Naive thymus-derived CD4-positive, alpha-beta T cell (primary cell): Measurements from ENCODE around the gene DICER1. TPM values are rescaled to one million over a fixed set of nuclear protein-coding genes. Genes with fewer than 3 reads are reported as not detected.

Experiments used
- ATAC-seq: fragments of 150-1000 bp; cut with Tn5 transposase; 2 replicates; pipeline ENCODE4 v1.10.0; 2021; ENCODE audit warnings: mild to moderate bottlenecking, moderate library complexity
- CTCF ChIA-PET: fragments of 350-600 bp; sonication (Branson Sonifier 250); formaldehyde crosslinking; loops from one replicate; lab custom pipeline; 2021; ENCODE audit warnings: antibody characterized with exemption; lab: Charles Lee
- POLR2A ChIA-PET: fragments of 350-600 bp; sonication (Branson Sonifier 250); formaldehyde crosslinking; loops from one replicate; lab custom pipeline; 2021; ENCODE audit warnings: antibody characterized with exemption, inconsistent platforms; lab: Charles Lee
- DNase-seq, 9 donors: peaks; one replicate each; pipeline versions ENCODE4 v3.0.0 to v3.0.0-alpha.2; 2020 to 2022; ENCODE audit warnings: mixed read lengths in 1 of 9
- H3K27ac ChIP-seq: one replicate; pipeline ENCODE4 v1.7.0; 2013; ENCODE audit warnings: mild to moderate bottlenecking, low read depth, low read length, moderate library complexity
- H3K27me3 ChIP-seq, 2 donors: one replicate each; pipeline ENCODE4 v1.7.0; 2013; ENCODE audit warnings: low read length in 2 of 2, mild to moderate bottlenecking in 2 of 2, moderate library complexity in 2 of 2; ENCODE audit not compliant: control insufficient read depth in 2 of 2, insufficient read depth in 2 of 2
- H3K36me3 ChIP-seq, 3 experiments: 1 replicate in 2 of 3; 2 replicates in 1 of 3; pipeline ENCODE4 v1.7.0; 2013; ENCODE audit warnings: low read length in 3 of 3, mild to moderate bottlenecking in 3 of 3, moderate library complexity in 1 of 3; ENCODE audit not compliant: insufficient read depth in 3 of 3, control insufficient read depth in 2 of 3
- H3K4me1 ChIP-seq, 2 donors: one replicate each; pipeline ENCODE4 v1.7.0; 2013; ENCODE audit warnings: low read length in 2 of 2, mild to moderate bottlenecking in 2 of 2, moderate library complexity in 1 of 2; ENCODE audit not compliant: control insufficient read depth in 2 of 2, insufficient read depth in 2 of 2
- H3K4me3 ChIP-seq: 2 replicates; pipeline ENCODE4 v1.7.0; 2013; ENCODE audit warnings: mild to moderate bottlenecking, low read length
- H3K9me3 ChIP-seq, 3 experiments: 1 replicate in 2 of 3; 2 replicates in 1 of 3; pipeline ENCODE4 v1.7.0; 2013; ENCODE audit warnings: low read length in 3 of 3; ENCODE audit not compliant: control insufficient read depth in 2 of 3
- H3K27ac Mint-ChIP-seq, 9 donors: one replicate each; pipeline ENCODE4 v1.8.0; 2020 to 2022; ENCODE audit warnings: mixed read lengths in 9 of 9, mild to moderate bottlenecking in 8 of 9, moderate library complexity in 5 of 9, inconsistent platforms in 2 of 9
- H3K27me3 Mint-ChIP-seq, 5 donors: one replicate each; pipeline ENCODE4 v1.8.0; 2021 to 2022; ENCODE audit warnings: mixed read lengths in 5 of 5, mild to moderate bottlenecking in 1 of 5
- H3K36me3 Mint-ChIP-seq, 5 donors: one replicate each; pipeline ENCODE4 v1.8.0; 2020 to 2022; ENCODE audit warnings: mixed read lengths in 5 of 5, mild to moderate bottlenecking in 3 of 5, inconsistent platforms in 1 of 5
- H3K4me1 Mint-ChIP-seq, 7 donors: one replicate each; pipeline ENCODE4 v1.8.0; 2020 to 2022; ENCODE audit warnings: mixed read lengths in 7 of 7, mild to moderate bottlenecking in 3 of 7, inconsistent platforms in 1 of 7
- H3K4me3 Mint-ChIP-seq, 10 donors: one replicate each; pipeline ENCODE4 v1.8.0; 2020 to 2022; ENCODE audit warnings: mild to moderate bottlenecking in 10 of 10, mixed read lengths in 10 of 10, moderate library complexity in 6 of 10, inconsistent platforms in 2 of 10
- H3K9me3 Mint-ChIP-seq, 11 donors: one replicate each; pipeline ENCODE4 v1.8.0; 2020 to 2022; ENCODE audit warnings: mixed read lengths in 11 of 11, mild to moderate bottlenecking in 4 of 11, inconsistent platforms in 1 of 11, moderate library complexity in 1 of 11
- intact Hi-C, 2 donors: fragments of 100-400 bp; cut with micrococcal nuclease; formaldehyde crosslinking; loops; one replicate each; pipeline ENCODE4 v1.15.1; 2023
- polyA plus RNA-seq, 2 donors: library from polyadenylated mRNA; unstranded; fragments of 300-500 nt; fragmentation: Illumina TruSeq; gene quantifications; one replicate each; pipeline ENCODE4 v1.2.3, GENCODE V29; 2021
- total RNA-seq, 6 experiments: library from RNA in 5 of 6; stranded (reverse) in 5 of 6; gene quantifications; 1 replicate in 5 of 6; 2 replicates in 1 of 6; pipeline ENCODE4 v1.2.3 and lab custom pipeline; 2021 to 2026

The DICER1 gene
- total and polyA plus RNA-seq, 7 experiments from 2014 or later = 11.0 to 78.2 (median 62.6) TPM

GRCh38 chr14:95134304-95134933 lies 22.9 kb downstream of the DICER1 start:
- H3K36me3 ChIP-seq = peaks cover 0 to 32% (median 5%) of the 10 kb centered on the region in 3 experiments
- H3K27ac Mint-ChIP-seq = peak overlapping the region in 1 of 9 donors; percentile 19
- ChIA-PET CTCF (no interaction called here), POLR2A (no interaction called here)
- H3K9me3 ChIP-seq = no peaks in the 10 kb centered on the region
- no peaks in the 10 kb centered on the region for H3K27me3 ChIP-seq
- H3K4me3 ChIP-seq = no peak overlapping the region
- peaks cover 0 to 10% of the 10 kb centered on the region in 2 donors for H3K4me1 ChIP-seq
- intact Hi-C loops = no loop called here
- no peak overlapping the region for H3K4me3 Mint-ChIP-seq
- ATAC-seq = no peak
- peaks cover 5 to 34% (median 24%) of the 10 kb centered on the region in 5 donors for H3K36me3 Mint-ChIP-seq
- no peaks in the 10 kb centered on the region for H3K9me3 Mint-ChIP-seq
- peaks cover 25 to 62% (median 60%) of the 10 kb centered on the region in 7 donors for H3K4me1 Mint-ChIP-seq
- no peak for DNase-seq
- no peak overlapping the region for H3K27ac ChIP-seq
- no peaks in the 10 kb centered on the region for H3K27me3 Mint-ChIP-seq

DNA sequence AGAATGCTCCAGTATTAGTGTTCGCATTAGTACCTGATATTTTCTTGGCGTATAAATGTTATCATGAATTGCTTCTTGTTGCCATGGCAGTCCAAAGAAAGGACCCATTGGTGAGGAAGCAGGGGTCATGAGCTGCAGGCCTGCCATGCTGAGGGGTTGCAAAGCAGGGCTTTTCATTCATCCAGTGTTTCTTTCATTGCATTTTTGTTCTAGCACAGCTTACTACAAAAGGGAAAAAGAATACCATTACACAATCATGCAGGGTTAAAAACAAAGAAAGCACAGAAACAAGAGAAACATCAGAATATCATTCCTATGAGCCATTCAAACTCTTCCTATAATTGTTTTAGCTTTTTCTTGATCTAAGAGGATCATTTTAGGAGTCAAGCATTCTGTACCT lies 24.0 kb downstream of the DICER1 start:
- H3K27ac Mint-ChIP-seq = peak overlapping the region in 2 of 9 donors; percentile 14 to 53
- H3K4me1 Mint-ChIP-seq = peaks cover 28 to 62% (median 54%) of the 10 kb centered on the region in 7 donors
- intact Hi-C loops = no loop called here
- ATAC-seq (no peak), DNase-seq (no peak)
- no peak overlapping the region for H3K4me3 ChIP-seq
- no peaks in the 10 kb centered on the region for H3K9me3 Mint-ChIP-seq
- no peak overlapping the region for H3K4me3 Mint-ChIP-seq
- POLR2A ChIA-PET = no interaction called here
- peaks cover 8 to 44% (median 29%) of the 10 kb centered on the region in 5 donors for H3K36me3 Mint-ChIP-seq
- no peak overlapping the region for H3K27ac ChIP-seq
- no peaks in the 10 kb centered on the region for H3K27me3 Mint-ChIP-seq
- peaks cover 0 to 42% (median 5%) of the 10 kb centered on the region in 3 experiments for H3K36me3 ChIP-seq
- CTCF ChIA-PET = no interaction called here
- H3K9me3 ChIP-seq = no peaks in the 10 kb centered on the region
- no peaks in the 10 kb centered on the region for H3K27me3 ChIP-seq
- H3K4me1 ChIP-seq = peaks cover 0 to 10% of the 10 kb centered on the region in 2 donors

DNA sequence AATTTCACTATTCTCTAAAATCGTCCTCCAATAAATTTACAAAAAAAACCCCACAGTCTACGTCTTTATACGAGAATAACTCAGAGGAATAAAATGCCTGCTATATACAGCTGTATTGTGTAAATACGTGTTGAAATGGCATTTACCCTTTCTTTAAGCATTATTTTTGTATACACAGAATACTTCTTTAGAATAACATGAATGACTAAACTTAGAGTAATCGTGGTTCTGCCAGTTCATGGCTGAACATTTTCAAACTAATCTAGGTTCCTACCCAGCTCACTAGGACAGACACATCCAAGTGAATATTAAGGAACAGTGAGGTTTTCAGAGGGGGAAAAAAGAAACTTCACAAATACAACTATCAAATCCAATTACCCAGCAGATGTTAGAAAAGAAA lies 24.6 kb downstream of the DICER1 start:
- ChIA-PET POLR2A (no interaction called here), CTCF (no interaction called here)
- Histone ChIP-seq H3K9me3 (no peaks in the 10 kb centered on the region), H3K4me1 (peaks cover 0 to 7% of the 10 kb centered on the region in 2 donors), H3K27ac (no peak overlapping the region), H3K4me3 (no peak overlapping the region), H3K27me3 (no peaks in the 10 kb centered on the region), H3K36me3 (peaks cover 0 to 43% (median 5%) of the 10 kb centered on the region in 3 experiments)
- no peak for ATAC-seq
- H3K4me1 Mint-ChIP-seq = peaks cover 29 to 62% (median 54%) of the 10 kb centered on the region in 7 donors
- peaks cover 8 to 46% (median 31%) of the 10 kb centered on the region in 5 donors for H3K36me3 Mint-ChIP-seq
- peak overlapping the region in 2 of 9 donors; percentile 8 to 14 for H3K27ac Mint-ChIP-seq
- H3K4me3 Mint-ChIP-seq = no peak overlapping the region
- H3K9me3 Mint-ChIP-seq = no peaks in the 10 kb centered on the region
- H3K27me3 Mint-ChIP-seq = no peaks in the 10 kb centered on the region
- intact Hi-C loops = no loop called here
- no peak for DNase-seq

DNA sequence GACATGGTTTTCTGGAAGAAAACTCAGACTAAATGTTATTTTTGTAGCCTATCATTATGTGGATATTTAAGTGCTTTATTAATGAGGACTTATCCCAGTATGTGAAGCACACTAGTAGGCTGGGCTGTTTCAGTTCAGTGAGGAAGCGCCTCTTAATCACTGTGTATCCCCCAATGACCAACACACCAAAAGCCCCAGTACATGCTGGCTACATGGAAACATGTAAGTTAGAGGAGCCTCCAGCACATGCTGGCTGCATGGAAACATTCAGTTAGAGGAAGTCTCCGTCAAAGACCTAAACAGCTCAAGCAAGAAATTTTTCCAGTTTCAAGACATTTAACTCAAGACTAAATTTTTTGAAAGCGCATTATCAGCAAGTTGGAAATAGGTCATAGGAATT lies 26.8 kb downstream of the DICER1 start:
- ATAC-seq (no peak), DNase-seq (no peak)
- Histone ChIP-seq H3K27me3 (no peaks in the 10 kb centered on the region), H3K4me3 (no peak overlapping the region), H3K27ac (no peak overlapping the region), H3K4me1 (no peaks in the 10 kb centered on the region), H3K9me3 (no peaks in the 10 kb centered on the region), H3K36me3 (peaks cover 0 to 49% (median 7%) of the 10 kb centered on the region in 3 experiments)
- ChIA-PET CTCF (no interaction called here), POLR2A (no interaction called here)
- no peaks in the 10 kb centered on the region for H3K9me3 Mint-ChIP-seq
- peaks cover 4 to 48% (median 32%) of the 10 kb centered on the region in 5 donors for H3K36me3 Mint-ChIP-seq
- intact Hi-C loops = no loop called here
- peaks cover 15 to 56% (median 35%) of the 10 kb centered on the region in 7 donors for H3K4me1 Mint-ChIP-seq
- H3K4me3 Mint-ChIP-seq = no peak overlapping the region
- no peaks in the 10 kb centered on the region for H3K27me3 Mint-ChIP-seq
- H3K27ac Mint-ChIP-seq = no peak overlapping the region

GRCh38 chr14:95128140-95128539 lies 29.2 kb downstream of the DICER1 start:
- Histone ChIP-seq H3K4me3 (no peak overlapping the region), H3K9me3 (no peaks in the 10 kb centered on the region), H3K27ac (no peak overlapping the region), H3K27me3 (no peaks in the 10 kb centered on the region), H3K4me1 (no peaks in the 10 kb centered on the region), H3K36me3 (peaks cover 11 to 66% (median 13%) of the 10 kb centered on the region in 3 experiments)
- H3K4me1 Mint-ChIP-seq = peaks cover 10 to 44% (median 21%) of the 10 kb centered on the region in 7 donors
- no peak for ATAC-seq
- no peak for DNase-seq
- intact Hi-C loops = no loop called here
- CTCF ChIA-PET = no interaction called here
- H3K4me3 Mint-ChIP-seq = no peak overlapping the region
- no peaks in the 10 kb centered on the region for H3K27me3 Mint-ChIP-seq
- POLR2A ChIA-PET = no interaction called here
- peak overlapping the region in 1 of 9 donors; percentile 17 for H3K27ac Mint-ChIP-seq
- no peaks in the 10 kb centered on the region for H3K9me3 Mint-ChIP-seq
- peaks cover 9 to 57% (median 34%) of the 10 kb centered on the region in 5 donors for H3K36me3 Mint-ChIP-seq

- ATAC-seq (no peak), DNase-seq (no peak)
- H3K9me3 ChIP-seq = no peaks in the 10 kb centered on the region
- Mint-ChIP-seq H3K4me3 (no peak overlapping the region), H3K4me1 (peaks cover 9 to 40% (median 21%) of the 10 kb centered on the region in 7 donors), H3K27me3 (no peaks in the 10 kb centered on the region), H3K9me3 (no peaks in the 10 kb centered on the region), H3K27ac (peak overlapping the region in 1 of 9 donors; percentile 17), H3K36me3 (peaks cover 12 to 56% (median 32%) of the 10 kb centered on the region in 5 donors)
- H3K27ac ChIP-seq = no peak overlapping the region
- POLR2A ChIA-PET = no interaction called here
- no peaks in the 10 kb centered on the region for H3K27me3 ChIP-seq
- H3K4me1 ChIP-seq = no peaks in the 10 kb centered on the region
- CTCF ChIA-PET = no interaction called here
- peaks cover 9 to 71% (median 13%) of the 10 kb centered on the region in 3 experiments for H3K36me3 ChIP-seq
- H3K4me3 ChIP-seq = no peak overlapping the region
- intact Hi-C loops = loop anchor here in 1 of 2 donors (1.0 kb wide), 1 partner anchor 69 kb away; no protein-coding TSS in a partner anchor
These were observed 29.8 kb downstream of the DICER1 start for GRCh38 chr14:95127531-95127911.
